H1 (cell line): ENCODE results near the gene HACD2. TPM values are rescaled to one million over a fixed set of nuclear protein-coding genes. Genes with fewer than 3 reads are reported as not detected.

Experiments
- ASH2L ChIP-seq: fragments of 200-600, 300-600 bp; sonication (generic); IDR thresholded peaks from one replicate; pipeline ENCODE4 v1.7.1; 2017; ENCODE audit warnings: low read length
- BCL11A ChIP-seq, 2 experiments: IDR thresholded peaks; one replicate each; pipeline ENCODE4 v1.6.1; 2011; ENCODE audit warnings: low read depth in 2 of 2, low read length in 2 of 2, mild to moderate bottlenecking in 2 of 2
- E2F6 ChIP-seq: IDR thresholded peaks from 2 replicates; pipeline ENCODE4 v1.6.1; 2012; ENCODE audit warnings: inconsistent platforms
- POLR2AphosphoS5 ChIP-seq: IDR thresholded peaks from 2 replicates; pipeline ENCODE4 v1.6.1; 2011; ENCODE audit warnings: low read depth, low read length
- RAD21 ChIP-seq, 2 experiments: IDR thresholded peaks in 1 of 2; conservative IDR thresholded peaks in 1 of 2; 2 replicates each; pipeline ENCODE4 v1.6.1; 2011; ENCODE audit warnings: low read depth in 2 of 2, low read length in 2 of 2, improper control_type of control experiment in 1 of 2, inconsistent platforms in 1 of 2, mild to moderate bottlenecking in 1 of 2, moderate library complexity in 1 of 2
- RXRA ChIP-seq: IDR thresholded peaks from 2 replicates; pipeline ENCODE4 v1.6.1; 2011; ENCODE audit warnings: low read depth, mild to moderate bottlenecking, low read length, moderate library complexity; ENCODE audit not compliant: insufficient read depth
- TAF7 ChIP-seq: optimal IDR thresholded peaks from 2 replicates; pipeline ENCODE3; 2011; ENCODE audit warnings: low read depth, mild to moderate bottlenecking, inconsistent platforms, low read length, moderate library complexity, borderline replicate concordance
- TCF12 ChIP-seq: IDR thresholded peaks from 2 replicates; pipeline ENCODE4 v1.6.1; 2011; ENCODE audit warnings: low read depth, mild to moderate bottlenecking, low read length
- polyA plus RNA-seq, 7 experiments: library from polyadenylated mRNA; depleted of rRNA in 3 of 7; stranded (reverse) in 5 of 7; unstranded in 2 of 7; fragments of >200 nt in 5 of 7; fragments of 200-250 nt in 2 of 7; gene quantifications; 1 replicate in 5 of 7; 2 replicates in 1 of 7; 4 replicates in 1 of 7; pipeline versions ENCODE4 v1.2.1 to v1.2.3, GENCODE V29; 2011 to 2013; ENCODE audit warnings: missing spikeins in 2 of 7, mixed read lengths in 2 of 7
- total RNA-seq: library from RNA; stranded (reverse); fragmentation: NEBNext Ultra II Directional; extraction: Animal tissue kit (Norgen Biotek cat#: 25700); gene quantifications from 2 replicates; pipeline ENCODE4 v1.2.1, GENCODE V29; 2021
- TF ChIP-seq, protein P1 (sequence below): fragments of 300-600 bp; sonication (generic); IDR thresholded peaks from 2 replicates; pipeline ENCODE4 v1.7.1; 2012; ENCODE audit warnings: low read length, moderate library complexity, mild to moderate bottlenecking, inconsistent platforms; ENCODE audit not compliant: insufficient replicate concordance

The HACD2 gene
- total and polyA plus RNA-seq, 2 of the 8 experiments (the other 6 are each of a cell fraction or from before 2014, with no cell fraction given), result 24.9 to 31.2 TPM

DNA sequence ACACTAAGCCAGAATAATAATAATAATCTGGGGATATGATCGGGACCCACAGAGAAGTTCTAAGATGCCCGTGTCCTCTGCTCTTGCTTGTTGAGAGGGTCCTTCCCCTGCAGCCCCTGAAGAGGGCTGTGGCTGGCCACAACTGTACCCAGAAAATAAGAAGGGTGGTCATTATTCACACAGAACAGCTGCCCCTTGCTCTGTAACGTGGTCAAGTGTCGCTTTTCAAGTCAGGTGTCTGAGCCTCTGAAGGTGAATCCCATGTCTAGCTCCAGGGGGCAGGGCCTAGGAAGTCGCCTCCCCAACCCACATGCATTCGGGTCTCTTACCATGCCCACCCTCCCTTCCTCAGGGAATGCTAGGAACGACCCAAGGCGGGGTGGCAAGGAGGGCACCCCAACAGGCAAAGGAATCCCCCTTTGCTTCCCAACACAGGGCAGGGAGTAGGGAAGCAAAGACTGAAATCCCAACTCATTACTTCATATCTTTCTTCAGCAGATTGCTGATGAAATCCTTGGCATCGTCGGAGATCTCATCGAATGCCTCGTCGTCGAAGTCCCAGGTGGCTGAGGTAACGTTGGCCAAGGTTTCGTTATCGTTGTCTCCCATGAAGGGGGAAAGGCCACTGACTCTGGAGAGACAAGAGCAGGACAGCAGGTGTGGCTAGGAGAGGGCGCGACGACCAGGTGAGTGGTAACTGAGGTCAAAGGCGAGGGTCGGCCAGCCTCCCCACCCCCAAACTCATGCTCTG, 44.3 kb upstream of the HACD2 start (continued):
- TF ChIP-seq, protein P1, sequence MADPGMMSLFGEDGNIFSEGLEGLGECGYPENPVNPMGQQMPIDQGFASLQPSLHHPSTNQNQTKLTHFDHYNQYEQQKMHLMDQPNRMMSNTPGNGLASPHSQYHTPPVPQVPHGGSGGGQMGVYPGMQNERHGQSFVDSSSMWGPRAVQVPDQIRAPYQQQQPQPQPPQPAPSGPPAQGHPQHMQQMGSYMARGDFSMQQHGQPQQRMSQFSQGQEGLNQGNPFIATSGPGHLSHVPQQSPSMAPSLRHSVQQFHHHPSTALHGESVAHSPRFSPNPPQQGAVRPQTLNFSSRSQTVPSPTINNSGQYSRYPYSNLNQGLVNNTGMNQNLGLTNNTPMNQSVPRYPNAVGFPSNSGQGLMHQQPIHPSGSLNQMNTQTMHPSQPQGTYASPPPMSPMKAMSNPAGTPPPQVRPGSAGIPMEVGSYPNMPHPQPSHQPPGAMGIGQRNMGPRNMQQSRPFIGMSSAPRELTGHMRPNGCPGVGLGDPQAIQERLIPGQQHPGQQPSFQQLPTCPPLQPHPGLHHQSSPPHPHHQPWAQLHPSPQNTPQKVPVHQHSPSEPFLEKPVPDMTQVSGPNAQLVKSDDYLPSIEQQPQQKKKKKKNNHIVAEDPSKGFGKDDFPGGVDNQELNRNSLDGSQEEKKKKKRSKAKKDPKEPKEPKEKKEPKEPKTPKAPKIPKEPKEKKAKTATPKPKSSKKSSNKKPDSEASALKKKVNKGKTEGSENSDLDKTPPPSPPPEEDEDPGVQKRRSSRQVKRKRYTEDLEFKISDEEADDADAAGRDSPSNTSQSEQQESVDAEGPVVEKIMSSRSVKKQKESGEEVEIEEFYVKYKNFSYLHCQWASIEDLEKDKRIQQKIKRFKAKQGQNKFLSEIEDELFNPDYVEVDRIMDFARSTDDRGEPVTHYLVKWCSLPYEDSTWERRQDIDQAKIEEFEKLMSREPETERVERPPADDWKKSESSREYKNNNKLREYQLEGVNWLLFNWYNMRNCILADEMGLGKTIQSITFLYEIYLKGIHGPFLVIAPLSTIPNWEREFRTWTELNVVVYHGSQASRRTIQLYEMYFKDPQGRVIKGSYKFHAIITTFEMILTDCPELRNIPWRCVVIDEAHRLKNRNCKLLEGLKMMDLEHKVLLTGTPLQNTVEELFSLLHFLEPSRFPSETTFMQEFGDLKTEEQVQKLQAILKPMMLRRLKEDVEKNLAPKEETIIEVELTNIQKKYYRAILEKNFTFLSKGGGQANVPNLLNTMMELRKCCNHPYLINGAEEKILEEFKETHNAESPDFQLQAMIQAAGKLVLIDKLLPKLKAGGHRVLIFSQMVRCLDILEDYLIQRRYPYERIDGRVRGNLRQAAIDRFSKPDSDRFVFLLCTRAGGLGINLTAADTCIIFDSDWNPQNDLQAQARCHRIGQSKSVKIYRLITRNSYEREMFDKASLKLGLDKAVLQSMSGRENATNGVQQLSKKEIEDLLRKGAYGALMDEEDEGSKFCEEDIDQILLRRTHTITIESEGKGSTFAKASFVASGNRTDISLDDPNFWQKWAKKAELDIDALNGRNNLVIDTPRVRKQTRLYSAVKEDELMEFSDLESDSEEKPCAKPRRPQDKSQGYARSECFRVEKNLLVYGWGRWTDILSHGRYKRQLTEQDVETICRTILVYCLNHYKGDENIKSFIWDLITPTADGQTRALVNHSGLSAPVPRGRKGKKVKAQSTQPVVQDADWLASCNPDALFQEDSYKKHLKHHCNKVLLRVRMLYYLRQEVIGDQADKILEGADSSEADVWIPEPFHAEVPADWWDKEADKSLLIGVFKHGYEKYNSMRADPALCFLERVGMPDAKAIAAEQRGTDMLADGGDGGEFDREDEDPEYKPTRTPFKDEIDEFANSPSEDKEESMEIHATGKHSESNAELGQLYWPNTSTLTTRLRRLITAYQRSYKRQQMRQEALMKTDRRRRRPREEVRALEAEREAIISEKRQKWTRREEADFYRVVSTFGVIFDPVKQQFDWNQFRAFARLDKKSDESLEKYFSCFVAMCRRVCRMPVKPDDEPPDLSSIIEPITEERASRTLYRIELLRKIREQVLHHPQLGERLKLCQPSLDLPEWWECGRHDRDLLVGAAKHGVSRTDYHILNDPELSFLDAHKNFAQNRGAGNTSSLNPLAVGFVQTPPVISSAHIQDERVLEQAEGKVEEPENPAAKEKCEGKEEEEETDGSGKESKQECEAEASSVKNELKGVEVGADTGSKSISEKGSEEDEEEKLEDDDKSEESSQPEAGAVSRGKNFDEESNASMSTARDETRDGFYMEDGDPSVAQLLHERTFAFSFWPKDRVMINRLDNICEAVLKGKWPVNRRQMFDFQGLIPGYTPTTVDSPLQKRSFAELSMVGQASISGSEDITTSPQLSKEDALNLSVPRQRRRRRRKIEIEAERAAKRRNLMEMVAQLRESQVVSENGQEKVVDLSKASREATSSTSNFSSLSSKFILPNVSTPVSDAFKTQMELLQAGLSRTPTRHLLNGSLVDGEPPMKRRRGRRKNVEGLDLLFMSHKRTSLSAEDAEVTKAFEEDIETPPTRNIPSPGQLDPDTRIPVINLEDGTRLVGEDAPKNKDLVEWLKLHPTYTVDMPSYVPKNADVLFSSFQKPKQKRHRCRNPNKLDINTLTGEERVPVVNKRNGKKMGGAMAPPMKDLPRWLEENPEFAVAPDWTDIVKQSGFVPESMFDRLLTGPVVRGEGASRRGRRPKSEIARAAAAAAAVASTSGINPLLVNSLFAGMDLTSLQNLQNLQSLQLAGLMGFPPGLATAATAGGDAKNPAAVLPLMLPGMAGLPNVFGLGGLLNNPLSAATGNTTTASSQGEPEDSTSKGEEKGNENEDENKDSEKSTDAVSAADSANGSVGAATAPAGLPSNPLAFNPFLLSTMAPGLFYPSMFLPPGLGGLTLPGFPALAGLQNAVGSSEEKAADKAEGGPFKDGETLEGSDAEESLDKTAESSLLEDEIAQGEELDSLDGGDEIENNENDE, result no peak
- TF ChIP-seq RAD21 (IDR thresholded peaks at IDR 0.05 in 1 of 2, conservative IDR thresholded peaks at IDR 0.05 in 1 of 2; ENCODE audit: low read depth in 2 of 2, low read length in 2 of 2), result no peak
- TF ChIP-seq RXRA, result no peak
- TF ChIP-seq POLR2AphosphoS5, result no peak
- no peak for TF ChIP-seq ASH2L
- TF ChIP-seq E2F6, result no peak
- no peak for TF ChIP-seq BCL11A (IDR thresholded peaks at IDR 0.05; ENCODE audit: low read depth in 2 of 2, low read length in 2 of 2)
- no peak for TF ChIP-seq TCF12
- TF ChIP-seq TAF7, result no peak
